ENCODE data around the gene CELF2.
"Not testable (repeated sequence)": the region's sequence is repeated elsewhere in the genome, so short reads cannot be mapped to it uniquely, and the experiment has no call there.

The CELF2 gene

GRCh38 chr10:10996966-10997620, 20.6 kb upstream of the CELF2 start:
- POLR2A ChIA-PET, result no interaction called here
- DNase-seq (ENCODE audit: low read depth, low spot score), result no peak
- CTCF ChIA-PET, result no interaction called here
- TF ChIP-seq CTCF (IDR thresholded peaks at IDR 0.05; ENCODE audit: insufficient read depth, low read length, missing control alignments), result no peak
- no peak overlapping the region for H3K4me3 ChIP-seq (ENCODE audit: low read depth, low read length)

GRCh38 chr10:10999501-10999900, 18.2 kb upstream of the CELF2 start:
- POLR2A ChIA-PET, result interaction anchor here (0.6 kb wide), 1 partner anchor 1076 kb away, joined by 4 read pairs; no protein-coding TSS in a partner anchor
- CTCF ChIA-PET; H3K4me3 ChIP-seq (ENCODE audit: low read depth, low read length); DNase-seq (ENCODE audit: low read depth, low spot score): not testable (repeated sequence)

DNA sequence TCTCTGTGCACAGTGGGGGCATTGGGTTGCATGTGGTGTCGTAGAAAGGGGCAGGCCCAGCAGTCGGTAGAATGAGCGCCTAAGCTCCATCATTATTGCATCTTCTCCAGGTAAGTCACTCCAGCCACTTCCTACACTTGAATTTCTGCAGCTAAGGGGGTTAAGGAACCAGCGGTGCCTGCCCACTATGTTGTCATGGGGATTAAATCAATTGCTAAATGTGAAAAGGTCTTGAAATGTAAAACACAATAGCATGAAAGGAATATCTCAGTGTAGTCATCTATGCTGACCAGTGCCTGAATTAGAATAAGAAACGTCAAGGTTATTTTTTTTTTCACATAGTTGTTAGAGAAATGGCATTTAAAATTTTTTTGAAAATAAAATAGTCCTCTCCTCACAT, 15.2 kb upstream of the CELF2 start:
- ChIA-PET POLR2A (no interaction called here), CTCF (no interaction called here)
- H3K4me3 ChIP-seq (ENCODE audit: low read depth, low read length), result no peak overlapping the region
- no peak for DNase-seq (ENCODE audit: low read depth, low spot score)
- TF ChIP-seq CTCF (IDR thresholded peaks at IDR 0.05; ENCODE audit: insufficient read depth, low read length, missing control alignments), result no peak

DNA sequence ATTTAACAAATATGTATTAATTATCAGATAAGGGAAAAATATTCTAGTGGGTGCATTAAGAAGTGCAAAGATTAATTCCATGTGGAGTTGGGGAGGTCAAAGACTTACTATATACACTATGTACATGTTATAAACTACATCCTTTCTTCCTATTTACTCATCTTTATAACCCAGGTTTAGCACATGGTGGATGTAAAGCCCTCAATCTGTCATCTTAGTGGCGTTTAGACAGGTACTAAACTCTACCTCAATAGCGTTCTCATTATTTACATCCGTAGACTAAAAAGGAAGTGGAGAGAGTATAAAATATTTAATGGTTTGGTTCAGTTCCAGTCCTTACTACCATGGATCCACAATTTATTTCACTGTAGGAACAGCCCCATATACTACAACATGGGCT, 14.8 kb upstream of the CELF2 start:
- TF ChIP-seq CTCF (IDR thresholded peaks at IDR 0.05; ENCODE audit: insufficient read depth, low read length, missing control alignments), result no peak
- ChIA-PET POLR2A (no interaction called here), CTCF (no interaction called here)
- H3K4me3 ChIP-seq (ENCODE audit: low read depth, low read length), result no peak overlapping the region
- DNase-seq (ENCODE audit: low read depth, low spot score), result no peak

- ChIA-PET CTCF (no interaction called here), POLR2A (no interaction called here)
- peak; percentile 1 for DNase-seq (ENCODE audit: low read depth, low spot score)
- no peak overlapping the region for H3K4me3 ChIP-seq (ENCODE audit: low read depth, low read length)
- TF ChIP-seq CTCF (IDR thresholded peaks at IDR 0.05; ENCODE audit: insufficient read depth, low read length, missing control alignments), result no peak
Observed at GRCh38 chr10:11003679-11004078, 14.0 kb upstream of the CELF2 start.

- DNase-seq (ENCODE audit: low read depth, low spot score), result no peak
- no peak for TF ChIP-seq CTCF (IDR thresholded peaks at IDR 0.05; ENCODE audit: insufficient read depth, low read length, missing control alignments)
- H3K4me3 ChIP-seq (ENCODE audit: low read depth, low read length), result no peak overlapping the region
- ChIA-PET POLR2A (no interaction called here), CTCF (no interaction called here)
Observed at GRCh38 chr10:11004144-11005077, 13.3 kb upstream of the CELF2 start.
